Measurements from ENCODE around the gene NCOA7. TPM values are rescaled to one million over a fixed set of nuclear protein-coding genes. Genes with fewer than 3 reads are reported as not detected.

Gene NCOA7
- total RNA-seq, 4 donors from 2014 or later, result 9.0 to 36.2 (median 21.8) TPM

GRCh38 chr6:125839879-125840278 is 49.1 kb downstream of the NCOA7 start:
- H3K9me3 ChIP-seq, result no peaks in the 10 kb centered on the region
- H3K4me1 ChIP-seq, result peaks cover 0 to 9% of the 10 kb centered on the region in 2 donors
- DNase-seq, result no peak
- H3K27ac ChIP-seq, result peak overlapping the region in 2 of 3 donors; percentile 26 to 32
- TF ChIP-seq CTCF (IDR thresholded peaks at IDR 0.05) (no peak), POLR2A (IDR thresholded peaks at IDR 0.05) (no peak)
- H3K36me3 ChIP-seq, result no peaks in the 10 kb centered on the region
- 73 to 76% methylated on average over 1 of the region's 1 CpG for WGBS, 2 donors
- H3K4me3 ChIP-seq (replicated peaks in 1 of 3), result no peak overlapping the region
- intact Hi-C loops (cut with DNase I), result no loop called here
- H3K27me3 ChIP-seq, result no peaks in the 10 kb centered on the region

GRCh38 chr6:125841356-125842090 is 50.8 kb downstream of the NCOA7 start:
- Histone ChIP-seq H3K36me3 (no peaks in the 10 kb centered on the region), H3K4me3 (replicated peaks in 1 of 3) (no peak overlapping the region), H3K27ac (no peak overlapping the region), H3K9me3 (no peaks in the 10 kb centered on the region), H3K4me1 (no peaks in the 10 kb centered on the region), H3K27me3 (no peaks in the 10 kb centered on the region)
- no peak for DNase-seq
- intact Hi-C loops (cut with DNase I), result no loop called here
- WGBS, 2 donors, result 95 to 97% methylated on average over 5 of the region's 5 CpGs
- TF ChIP-seq CTCF (IDR thresholded peaks at IDR 0.05) (no peak), POLR2A (IDR thresholded peaks at IDR 0.05) (no peak)

- no peak overlapping the region for H3K27ac ChIP-seq
- TF ChIP-seq CTCF (IDR thresholded peaks at IDR 0.05) (no peak), POLR2A (IDR thresholded peaks at IDR 0.05) (no peak)
- no peaks in the 10 kb centered on the region for H3K9me3 ChIP-seq
- no peaks in the 10 kb centered on the region for H3K27me3 ChIP-seq
- no peak for DNase-seq
- WGBS, 2 donors, result 90 to 92% methylated on average over 5 of the region's 5 CpGs
- no peaks in the 10 kb centered on the region for H3K4me1 ChIP-seq
- H3K4me3 ChIP-seq (replicated peaks in 1 of 3), result no peak overlapping the region
- intact Hi-C loops (cut with DNase I), result no loop called here
- no peaks in the 10 kb centered on the region for H3K36me3 ChIP-seq
These were observed 51.4 kb downstream of the NCOA7 start for GRCh38 chr6:125842091-125842626.

GRCh38 chr6:125843593-125843992 is 52.8 kb downstream of the NCOA7 start:
- Histone ChIP-seq H3K9me3 (no peaks in the 10 kb centered on the region), H3K36me3 (no peaks in the 10 kb centered on the region), H3K27me3 (no peaks in the 10 kb centered on the region), H3K4me1 (no peaks in the 10 kb centered on the region), H3K4me3 (replicated peaks in 1 of 3) (no peak overlapping the region), H3K27ac (no peak overlapping the region)
- WGBS, 2 donors, result 91 to 96% methylated on average over 1 of the region's 1 CpG
- no peak for DNase-seq
- intact Hi-C loops (cut with DNase I), result no loop called here
- TF ChIP-seq POLR2A (IDR thresholded peaks at IDR 0.05), result no peak
- no peak for TF ChIP-seq CTCF (IDR thresholded peaks at IDR 0.05)

- Histone ChIP-seq H3K36me3 (no peaks in the 10 kb centered on the region), H3K27me3 (no peaks in the 10 kb centered on the region), H3K27ac (peak overlapping the region in 1 of 3 donors; percentile 12), H3K4me1 (no peaks in the 10 kb centered on the region), H3K4me3 (replicated peaks in 1 of 3) (no peak overlapping the region), H3K9me3 (no peaks in the 10 kb centered on the region)
- intact Hi-C loops (cut with DNase I), result no loop called here
- no peak for DNase-seq
- no peak for TF ChIP-seq POLR2A (IDR thresholded peaks at IDR 0.05)
- TF ChIP-seq CTCF (IDR thresholded peaks at IDR 0.05), result no peak
- WGBS, 2 donors, result 61 to 65% methylated on average over 5 of the region's 5 CpGs
These were observed 54.2 kb downstream of the NCOA7 start for GRCh38 chr6:125844989-125845388.

Data from thyroid gland (tissue), 4 donors.